AG20443 (cell line): ENCODE measurements around the gene ANTXR1.
"Not testable (repeated sequence)": the region's sequence is repeated elsewhere in the genome, so short reads cannot be mapped to it uniquely, and the experiment has no call there.

Experiments
- DNase-seq: peaks from one replicate; pipeline ENCODE4 v3.0.0; 2012; ENCODE audit warnings: low spot score, mixed read lengths

The ANTXR1 gene

GRCh38 chr2:69238449-69239031 is 225.6 kb downstream of the ANTXR1 start:
- DNase-seq = peak; percentile 77

GRCh38 chr2:69241093-69241492 is 228.1 kb downstream of the ANTXR1 start:
- DNase-seq = no peak

- no peak for DNase-seq
These were observed 228.9 kb downstream of the ANTXR1 start for GRCh38 chr2:69241664-69242514.

- peak; percentile 69 for DNase-seq
These were observed 229.7 kb downstream of the ANTXR1 start for GRCh38 chr2:69242651-69243051.

- no peak for DNase-seq
These were observed 230.7 kb downstream of the ANTXR1 start for GRCh38 chr2:69243652-69244051.

GRCh38 chr2:69244882-69245281 is 231.9 kb downstream of the ANTXR1 start:
- no peak for DNase-seq

GRCh38 chr2:69247583-69247982 is 234.6 kb downstream of the ANTXR1 start:
- DNase-seq = no peak

- no peak for DNase-seq
These were observed 235.3 kb downstream of the ANTXR1 start for GRCh38 chr2:69248232-69248631.

GRCh38 chr2:69250981-69251380 is 238.0 kb downstream of the ANTXR1 start:
- no peak for DNase-seq

GRCh38 chr2:69251943-69252342 is 239.0 kb downstream of the ANTXR1 start:
- DNase-seq = no peak

GRCh38 chr2:69253112-69253511 is 240.1 kb downstream of the ANTXR1 start:
- DNase-seq = peak; percentile 22

- DNase-seq = peak; percentile 87
These were observed 240.8 kb downstream of the ANTXR1 start for GRCh38 chr2:69253611-69254301.

- DNase-seq = no peak
These were observed 242.8 kb downstream of the ANTXR1 start for GRCh38 chr2:69255760-69256159.

GRCh38 chr2:69259994-69260591 is 247.1 kb downstream of the ANTXR1 start:
- DNase-seq = not testable (repeated sequence)

- DNase-seq = no peak
These were observed 247.7 kb downstream of the ANTXR1 start for GRCh38 chr2:69260666-69261065.

- no peak for DNase-seq
These were observed 256.4 kb downstream of the ANTXR1 start for GRCh38 chr2:69269330-69269729.

GRCh38 chr2:69271831-69272257 is 258.9 kb downstream of the ANTXR1 start:
- peak; percentile 80 for DNase-seq

- no peak for DNase-seq
These were observed 260.0 kb downstream of the ANTXR1 start for GRCh38 chr2:69272803-69273471.

GRCh38 chr2:69275490-69275889 is 262.5 kb downstream of the ANTXR1 start:
- DNase-seq = no peak

GRCh38 chr2:69278366-69278765 is 265.4 kb downstream of the ANTXR1 start:
- no peak for DNase-seq

GRCh38 chr2:69279211-69279610 is 266.2 kb downstream of the ANTXR1 start:
- no peak for DNase-seq
